IPS-18a (cell line): ENCODE measurements around the gene HMOX1.

Source experiments
- H3K27ac ChIP-seq: one replicate; pipeline ENCODE4 v1.5.1; 2013; ENCODE audit warnings: low read length
- H3K27me3 ChIP-seq: one replicate; pipeline ENCODE4 v1.6.1; 2013; ENCODE audit warnings: mild to moderate bottlenecking, low read length; ENCODE audit not compliant: control insufficient read depth, insufficient read depth
- H3K36me3 ChIP-seq: one replicate; pipeline ENCODE4 v1.6.1; 2013; ENCODE audit warnings: low read depth, low read length; ENCODE audit not compliant: control insufficient read depth
- H3K4me1 ChIP-seq: one replicate; pipeline ENCODE4 v1.6.1; 2013; ENCODE audit warnings: low read depth, low read length; ENCODE audit not compliant: control insufficient read depth
- H3K4me3 ChIP-seq: one replicate; pipeline ENCODE4 v1.5.1; 2013; ENCODE audit warnings: low read length
- H3K9ac ChIP-seq: one replicate; pipeline ENCODE4 v1.6.1; 2013; ENCODE audit warnings: mild to moderate bottlenecking, low read length, moderate library complexity
- H3K9me3 ChIP-seq: one replicate; pipeline ENCODE4 v1.6.1; 2013; ENCODE audit warnings: low read depth, low read length; ENCODE audit not compliant: control insufficient read depth

The HMOX1 gene

GRCh38 chr22:35442471-35442870 lies 61.6 kb downstream of the HMOX1 start:
- Histone ChIP-seq H3K9ac (no peak overlapping the region), H3K4me1 (no peaks in the 10 kb centered on the region), H3K27ac (no peak overlapping the region), H3K9me3 (no peaks in the 10 kb centered on the region), H3K36me3 (peaks cover 4% of the 10 kb centered on the region), H3K27me3 (no peaks in the 10 kb centered on the region), H3K4me3 (no peak overlapping the region)

- Histone ChIP-seq H3K36me3 (peaks cover 4% of the 10 kb centered on the region), H3K27ac (no peak overlapping the region), H3K9ac (no peak overlapping the region), H3K4me3 (no peak overlapping the region), H3K27me3 (no peaks in the 10 kb centered on the region), H3K4me1 (peaks cover 1% of the 10 kb centered on the region), H3K9me3 (no peaks in the 10 kb centered on the region)
These were observed 62.4 kb downstream of the HMOX1 start for GRCh38 chr22:35443338-35443737.
